ENCODE data around the gene STT3B.

Gene STT3B

GRCh38 chr3:31654998-31655397, 122.3 kb downstream of the STT3B start:
- no peak for DNase-seq

- DNase-seq = no peak
Observed at GRCh38 chr3:31659246-31659645, 126.5 kb downstream of the STT3B start.

DNA sequence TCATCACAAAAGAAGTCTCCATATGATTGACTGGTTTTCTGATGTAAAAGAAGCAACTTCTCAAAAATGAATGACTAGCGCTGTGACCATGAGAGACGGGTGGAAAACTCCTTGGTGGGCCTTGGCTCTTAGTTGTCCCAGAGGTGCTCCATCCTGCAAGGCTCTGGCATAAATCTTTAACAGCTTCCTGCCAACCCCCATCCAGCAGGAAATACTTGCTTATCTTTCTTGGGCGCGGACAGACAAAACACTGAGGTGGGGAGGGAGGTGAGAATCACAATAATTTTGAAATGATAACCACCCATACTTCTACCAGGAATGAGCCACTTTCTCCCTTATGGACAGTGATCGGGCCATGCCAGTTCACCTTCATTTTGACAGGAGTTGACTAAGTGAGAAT, 128.6 kb downstream of the STT3B start:
- no peak for DNase-seq

DNA sequence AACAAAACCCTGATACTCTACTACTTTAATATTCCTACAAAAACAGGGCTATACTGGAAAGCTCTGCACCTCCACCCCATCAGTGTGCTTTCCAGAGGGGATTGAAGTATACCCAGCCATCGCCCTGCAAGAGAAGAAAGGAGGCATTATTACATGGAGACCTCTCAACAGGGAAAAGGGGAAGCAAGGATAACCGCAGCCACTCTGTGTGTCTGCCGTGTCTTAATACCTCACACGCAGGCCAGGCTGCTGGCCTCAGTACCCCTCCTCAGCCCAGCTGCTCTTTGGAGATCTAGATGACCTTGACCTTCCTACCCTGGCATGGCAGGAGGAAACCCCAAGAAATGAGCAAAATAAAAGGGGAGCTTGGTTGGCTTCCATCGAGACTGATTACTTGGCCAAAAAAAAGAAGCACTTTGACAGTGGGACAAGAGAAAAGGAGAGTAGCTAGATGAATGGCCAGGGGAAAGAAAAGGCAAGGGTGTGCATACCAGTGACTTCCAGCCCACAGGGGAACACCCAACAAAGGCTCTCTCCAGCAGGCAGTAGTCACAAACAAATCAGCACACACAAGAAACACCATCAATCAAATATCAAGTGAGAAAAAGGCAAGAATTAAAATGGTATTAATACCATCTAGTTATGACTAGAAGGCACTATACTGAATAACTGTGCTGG, 129.4 kb downstream of the STT3B start:
- DNase-seq = no peak

DNA sequence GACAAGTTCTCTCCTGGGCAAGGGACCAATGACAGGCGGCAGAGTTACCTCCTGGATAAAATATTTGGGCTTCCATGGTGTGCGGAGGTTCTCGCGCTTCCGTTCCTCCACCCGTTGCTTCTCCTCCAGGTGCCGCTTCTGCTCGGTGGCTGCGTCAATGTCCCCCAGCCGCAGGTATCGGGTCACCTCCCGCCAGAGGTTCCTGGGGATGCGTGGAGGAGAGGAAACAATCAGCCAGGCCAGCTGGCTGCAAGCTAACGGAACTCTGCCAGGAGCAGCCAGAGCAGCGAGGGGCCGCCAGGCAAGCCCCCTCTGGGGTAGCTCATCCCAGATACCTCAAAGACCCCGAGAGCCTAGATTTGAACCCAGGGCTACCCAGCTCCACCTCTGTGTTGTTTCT, 131.3 kb downstream of the STT3B start:
- DNase-seq = no peak

- no peak for DNase-seq
Observed at GRCh38 chr3:31667582-31667981, 134.9 kb downstream of the STT3B start.

- peak in 1 of 5 experiments; percentile 49 for DNase-seq
Observed at GRCh38 chr3:31668242-31668641, 135.5 kb downstream of the STT3B start.

- DNase-seq = no peak
Observed at GRCh38 chr3:31670136-31670535, 137.4 kb downstream of the STT3B start.

DNA sequence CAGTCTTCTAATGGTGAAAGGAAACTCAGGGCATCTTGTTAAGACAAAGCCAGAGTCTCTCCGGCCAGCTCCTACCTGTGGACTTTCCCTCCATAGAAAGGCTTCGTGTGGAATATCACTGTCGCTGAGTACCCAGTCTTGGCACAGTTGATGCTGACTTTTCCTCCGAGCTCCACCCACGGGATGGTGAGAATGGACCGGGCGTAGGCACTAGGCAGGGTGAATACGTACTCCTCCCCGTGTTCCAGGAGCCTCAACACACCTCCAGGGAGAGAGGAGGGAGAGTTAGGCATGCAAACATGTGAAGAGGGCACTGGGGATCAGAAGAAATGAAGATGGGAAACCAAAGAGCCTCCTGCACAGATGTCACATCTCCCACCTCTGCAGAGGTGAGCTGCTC, 138.0 kb downstream of the STT3B start:
- no peak for DNase-seq

DNA sequence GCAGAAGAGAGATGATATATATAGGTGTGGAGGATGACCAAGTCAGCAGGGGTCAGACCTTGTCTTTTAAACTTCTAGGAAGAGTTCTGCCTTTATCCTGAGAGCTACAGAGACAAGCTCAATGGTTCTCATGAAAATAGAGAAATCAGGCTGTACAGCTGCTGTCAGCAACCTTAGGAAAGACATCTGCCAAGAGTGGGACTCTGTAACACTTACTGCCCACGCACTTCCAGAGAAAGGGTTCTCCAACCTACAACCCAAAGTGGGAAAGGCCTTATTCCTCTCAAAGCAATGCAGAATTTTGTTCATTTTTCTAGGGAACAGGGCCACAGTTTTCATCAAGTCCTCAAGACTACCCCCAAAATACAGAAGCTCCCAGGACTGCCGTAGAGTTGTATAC, 138.7 kb downstream of the STT3B start:
- no peak for DNase-seq

- DNase-seq = no peak
Observed at GRCh38 chr3:31671976-31672375, 139.3 kb downstream of the STT3B start.

GRCh38 chr3:31673950-31674349, 141.2 kb downstream of the STT3B start:
- DNase-seq = no peak

DNA sequence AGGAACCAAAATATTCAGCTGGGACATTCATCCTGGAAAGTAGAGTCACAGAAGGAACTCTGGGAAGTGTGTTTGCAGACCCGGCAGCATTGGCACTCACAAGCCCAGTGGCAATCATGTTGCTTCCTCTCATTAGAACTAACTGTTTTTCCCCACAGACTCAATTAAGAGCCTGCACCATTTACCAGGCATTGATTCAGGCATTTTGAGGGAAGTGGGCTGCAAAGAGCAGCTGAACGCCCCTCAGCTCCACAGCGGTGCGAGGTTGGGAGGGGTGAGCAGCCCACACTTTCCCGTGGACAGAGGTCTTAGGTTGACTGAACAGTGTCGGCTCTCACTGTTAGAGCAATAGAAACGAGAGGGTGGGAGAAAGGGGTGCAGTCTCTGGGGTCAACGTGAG, 143.8 kb downstream of the STT3B start:
- no peak for DNase-seq

DNA sequence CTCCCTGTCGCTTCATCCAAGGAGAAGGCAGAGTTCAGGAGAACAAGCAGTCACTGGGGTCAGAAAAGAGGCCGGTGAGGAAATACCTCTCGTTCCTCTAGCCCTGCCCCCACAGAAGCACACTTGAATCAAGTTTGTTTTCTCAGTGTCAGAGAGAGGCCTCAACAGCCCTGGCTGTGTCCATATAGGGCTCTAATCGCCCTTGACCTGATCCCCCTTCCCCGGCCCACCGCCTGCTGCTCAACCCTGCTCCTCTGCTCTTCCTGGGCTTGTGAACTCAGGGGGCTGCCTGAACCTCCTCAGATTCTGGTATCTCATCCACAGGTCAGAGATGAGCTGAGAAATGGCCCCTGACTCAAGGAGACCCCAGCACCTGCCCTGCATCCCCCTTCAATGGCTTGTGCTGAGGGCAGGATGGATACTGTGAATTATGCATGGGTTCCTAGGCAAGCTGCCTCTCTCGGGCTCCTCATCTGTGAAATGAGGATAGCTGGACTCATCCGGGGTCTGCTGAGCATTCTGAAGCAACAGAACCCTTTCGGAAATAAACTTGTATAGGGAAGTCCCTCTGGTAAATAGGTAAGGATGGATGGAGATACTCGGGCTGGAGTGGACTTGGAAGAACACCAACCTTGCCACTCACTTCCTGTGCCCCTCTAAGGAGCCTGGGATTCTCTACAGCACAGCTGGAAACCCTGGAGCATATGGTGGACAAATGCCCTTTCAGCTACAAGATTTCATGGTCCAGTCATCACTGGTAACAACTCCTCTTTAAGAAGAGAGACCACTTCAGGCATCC, 147.5 kb downstream of the STT3B start:
- no peak for DNase-seq

All from T-helper 2 cell (primary cell).